Measurements from ENCODE around the gene FUT7. TPM values are rescaled to one million over a fixed set of nuclear protein-coding genes. Genes with fewer than 3 reads are reported as not detected.

FUT7 gene
- not detected in 2 replicates for total RNA-seq (2016; rRNA removed; fragmentation: Illumina TruSeq; extraction: Trizol)
- not detected in 2 replicates for total RNA-seq (2016; cell fraction: cytosol; rRNA removed; fragmentation: Illumina TruSeq; extraction: Trizol; ENCODE audit: low read depth)
- not detected in 2 replicates for total RNA-seq (2016; cell fraction: insoluble cytoplasmic fraction; rRNA removed; fragmentation: Illumina TruSeq; extraction: Trizol)
- total RNA-seq (2016; cell fraction: membrane; rRNA removed; fragmentation: Illumina TruSeq; extraction: Trizol) = not detected in 2 replicates
- total RNA-seq (2016; cell fraction: nucleus; rRNA removed; fragmentation: Illumina TruSeq; extraction: Trizol) = not detected in 2 replicates
- polyA plus RNA-seq (2011; rRNA removed) = 0.05 TPM in 1 of 2 replicates, not detected in the other
- polyA plus RNA-seq (2011; cell fraction: cytosol; rRNA removed) = 0.05 TPM in 1 of 2 replicates, not detected in the other
- polyA plus RNA-seq (2011; cell fraction: nucleus; rRNA removed) = not detected in 2 replicates
- not detected in 2 replicates for polyA plus RNA-seq (2012)
- not detected in 2 replicates for polyA plus RNA-seq (2016; cell fraction: cytosol; fragmentation: Illumina TruSeq; extraction: Trizol; ENCODE audit: low read depth)
- not detected in 2 replicates for polyA plus RNA-seq (2016; cell fraction: insoluble cytoplasmic fraction; fragmentation: Illumina TruSeq; extraction: Trizol; ENCODE audit: low read depth)
- polyA plus RNA-seq (2016; cell fraction: membrane; fragmentation: Illumina TruSeq; extraction: Trizol; ENCODE audit: low read depth) = not detected in 2 replicates
- not detected in 2 replicates for polyA plus RNA-seq (2016; cell fraction: nucleus; fragmentation: Illumina TruSeq; extraction: Trizol; ENCODE audit: insufficient read depth, low read depth)
- 0.07 TPM in 1 of 2 replicates, not detected in the other for polyA minus RNA-seq (2011; rRNA and poly(A)+ RNA removed; ENCODE audit: low replicate concordance)
- not detected in 2 replicates for polyA minus RNA-seq (2011; cell fraction: cytosol; rRNA and poly(A)+ RNA removed)
- not detected in 2 replicates for polyA minus RNA-seq (2011; cell fraction: nucleus; rRNA and poly(A)+ RNA removed)
- not detected for Bru-seq, nascent RNA
- not detected for BruChase-seq, experiment 1, labeled RNA remaining after a 6-hour chase
- not detected for BruChase-seq, experiment 2, labeled RNA remaining after a 2-hour chase
- long read RNA-seq, experiment 1 = 0 reads
- long read RNA-seq, experiment 2 = 0 reads

GRCh38 chr9:137031904-137032640 is at the start of gene FUT7:
Gene FUT7 (minus strand): TSS chr9:137032088. CDS start chr9:137031991, 97 bp downstream.
- H3K27ac ChIP-seq (ENCODE audit: extremely low read length, insufficient read depth, low read length) = no peak within 1 kb of the TSS
- no peaks in the 10 kb centered on the region for H3K79me2 ChIP-seq (ENCODE audit: insufficient read depth, low read length)
- H3K9ac ChIP-seq (ENCODE audit: insufficient read depth, low read depth, low read length) = no peak within 1 kb of the TSS
- intact Hi-C loops (cut with micrococcal nuclease; ENCODE audit: unreplicated experiment) (no loop called here), in situ Hi-C loops (cut with HindIII; ENCODE audit: extremely low pct_ligation_motif_present, low pct_unique_long_range_greater_than_20kb) (loop anchor here (5.0 to 10.0 kb wide), 2 partner anchors 85 to 187 kb away; partner anchors contain the start of genes AJM1, C8G and PHPT1)
- WGBS (ENCODE audit: low lambda C conversion rate) = 9% methylated on average over 10 of the region's 16 CpGs
- H3K9me3 ChIP-seq (ENCODE audit: low read length) = no peaks in the 10 kb centered on the region
- H3K4me3 ChIP-seq (replicated peaks in 1 of 3; ENCODE audit: insufficient read depth in 1 of 3, low read depth in 2 of 3, low read length in 3 of 3) = no peak within 1 kb of the TSS
- no peak within 1 kb of the TSS for H2AFZ ChIP-seq (ENCODE audit: low read length)
- CTCF ChIA-PET (ENCODE audit: low intra/inter-chr PET ratio, low total read pairs) = no interaction called here
- peaks cover 0 to 19% of the 10 kb centered on the region in 2 experiments; a peak in 2 of 5 replicates for H3K27me3 ChIP-seq (ENCODE audit: control insufficient read depth in 1 of 2, insufficient read depth in 2 of 2, low read length in 2 of 2)
- peak within 1 kb of the TSS; percentile 7; the same call in 1 of the 2 replicates for H3K4me2 ChIP-seq (ENCODE audit: low read depth, low read length)
- H3K36me3 ChIP-seq (replicated peaks in 1 of 2; ENCODE audit: control insufficient read depth in 1 of 2, insufficient read depth in 2 of 2, low read length in 2 of 2) = no peaks in the 10 kb centered on the region
- no peak for ATAC-seq
- TF ChIP-seq PHF21A (CRISPR knock-in tag; IDR thresholded peaks at IDR 0.05) (peak; percentile 55; the same call in 1 of the 2 replicates), GFI1 (CRISPR knock-in tag; IDR thresholded peaks at IDR 0.05; ENCODE audit: borderline replicate concordance) (peak; percentile 98), HMG20A (CRISPR knock-in tag; IDR thresholded peaks at IDR 0.05; ENCODE audit: borderline replicate concordance) (0 out of 2 replicates have a peak, but pooled peaks have one; percentile 18), HMG20B (CRISPR knock-in tag; conservative IDR thresholded peaks at IDR 0.05) (0 out of 2 replicates have a peak, but pooled peaks have one; percentile 69), ZNF205 (CRISPR knock-in tag; IDR thresholded peaks at IDR 0.05) (no peak), SP5 (CRISPR knock-in tag; IDR thresholded peaks at IDR 0.05; ENCODE audit: borderline replicate concordance, low read depth) (0 out of 2 replicates have a peak, but pooled peaks have one; percentile 33), ZNF18 (CRISPR knock-in tag; IDR thresholded peaks at IDR 0.05; ENCODE audit: insufficient replicate concordance) (no peak)
- H4K20me1 ChIP-seq (ENCODE audit: insufficient read depth, low read length) = no peaks in the 10 kb centered on the region
- POLR2A ChIA-PET = interaction anchor here (0.6 kb wide), 1 partner anchor 10 kb away, joined by 3 read pairs; no protein-coding TSS in a partner anchor
- no peak for FAIRE-seq
- H3K4me1 ChIP-seq (ENCODE audit: insufficient read depth, low read length) = peaks cover 71% of the 10 kb centered on the region
- no TSS peak for BruUV-seq (replicated peaks)
- DNase-seq (ENCODE audit: low spot score) = no peak
